Glomerular endothelial cell (primary cell): ENCODE results near the gene LEP. TPM values are rescaled to one million over a fixed set of nuclear protein-coding genes. Genes with fewer than 3 reads are reported as not detected.

Experiments used
- total RNA-seq: library from RNA; depleted of rRNA; stranded (reverse); fragments of >200 nt; gene quantifications from 2 replicates; pipeline ENCODE4 v1.2.3, GENCODE V29; 2015

The LEP gene
- total RNA-seq, 1 donor from 2014 or later: not detected

Other genes with a start within 250 kb of the LEP start
- 0.10 and 1.3 TPM in 2 replicates for gene LRRC4, start 209.8 kb upstream of the LEP start, total RNA-seq
- 18.9 and 24.1 TPM in 2 replicates for gene RBM28, start 102.6 kb downstream of the LEP start, total RNA-seq
- 0.35 TPM in 1 of 2 replicates, not detected in the other for gene PRRT4, start 120.4 kb downstream of the LEP start, total RNA-seq
- 83.0 and 121 TPM in 2 replicates for gene IMPDH1, start 168.7 kb downstream of the LEP start, total RNA-seq
- gene HILPDA, start 214.6 kb downstream of the LEP start, total RNA-seq: 11.6 and 16.6 TPM in 2 replicates
- gene METTL2B, start 235.5 kb downstream of the LEP start, total RNA-seq: 21.0 and 21.8 TPM in 2 replicates